Peyer's patch (tissue), 4 donors: ENCODE data around the gene NUF2.

Experiments
- CTCF ChIP-seq, 6 experiments: fragments of 450-650 bp in 4 of 6; fragments of 200-600 bp in 2 of 6; sonication (generic) in 1 of 6; IDR thresholded peaks; one replicate each; pipeline ENCODE4 v1.5.1; 2017 to 2019; ENCODE audit warnings: antibody characterized with exemption in 6 of 6, mild to moderate bottlenecking in 3 of 6, moderate library complexity in 1 of 6
- POLR2A ChIP-seq, 2 donors: fragments of 450-650 bp; IDR thresholded peaks; one replicate each; pipeline ENCODE4 v1.5.1; 2017; ENCODE audit warnings: antibody characterized with exemption in 2 of 2, mild to moderate bottlenecking in 2 of 2, moderate library complexity in 2 of 2

GRCh38 chr1:163347106-163347505 is 25.4 kb downstream of the NUF2 start:
- TF ChIP-seq CTCF (IDR thresholded peaks at IDR 0.05) = no peak
- TF ChIP-seq POLR2A (IDR thresholded peaks at IDR 0.05) = no peak
